Smooth muscle cell (in vitro differentiated cells): Measurements from ENCODE around the gene TRAPPC3. TPM values are rescaled to one million over a fixed set of nuclear protein-coding genes. Genes with fewer than 3 reads are reported as not detected.

ENCODE experiments used
- DNase-seq: peaks from one replicate; lab custom pipeline; 2025; ENCODE audit not compliant: unreplicated experiment; lab: John Stamatoyannopoulos, UW
- H2AFZ ChIP-seq: fragments of 200-600 bp; sonication (generic); 2 replicates; pipeline ENCODE4 v1.6.0; 2016; ENCODE audit warnings: antibody characterized with exemption, low read depth, mild to moderate bottlenecking
- H3F3A ChIP-seq: fragments of 200-600 bp; sonication (generic); 2 replicates; pipeline ENCODE4 v1.6.0; 2017; ENCODE audit warnings: antibody characterized with exemption, low read depth
- H3K27ac ChIP-seq: fragments of 200-600 bp; sonication (generic); 2 replicates; pipeline ENCODE4 v1.5.1; 2016; ENCODE audit warnings: low read depth, mild to moderate bottlenecking
- H3K27me3 ChIP-seq: fragments of 200-600 bp; sonication (generic); 2 replicates; pipeline ENCODE4 v1.6.1; 2016; ENCODE audit warnings: low read depth, mild to moderate bottlenecking
- H3K36me3 ChIP-seq: fragments of 200-600 bp; sonication (generic); 2 replicates; pipeline ENCODE4 v1.5.1; 2016; ENCODE audit warnings: low read depth
- H3K4me1 ChIP-seq: fragments of 200-600 bp; sonication (generic); 2 replicates; pipeline ENCODE4 v1.5.1; 2016; ENCODE audit warnings: low read depth
- H3K4me2 ChIP-seq: fragments of 200-600 bp; sonication (generic); 2 replicates; pipeline ENCODE4 v1.6.0; 2016; ENCODE audit warnings: mild to moderate bottlenecking
- H3K4me3 ChIP-seq: fragments of 200-600 bp; sonication (generic); 2 replicates; pipeline ENCODE4 v1.5.1; 2016; ENCODE audit warnings: mild to moderate bottlenecking
- H3K79me2 ChIP-seq: fragments of 200-600 bp; sonication (generic); 2 replicates; pipeline ENCODE4 v1.6.0; 2016; ENCODE audit warnings: low read depth, mild to moderate bottlenecking
- H3K9ac ChIP-seq: fragments of 200-600 bp; sonication (generic); 2 replicates; pipeline ENCODE4 v1.6.0; 2016; ENCODE audit warnings: low read depth
- H3K9me3 ChIP-seq: fragments of 200-600 bp; sonication (generic); replicated peaks from 2 replicates; pipeline ENCODE4 v1.5.1; 2016; ENCODE audit warnings: low read depth
- H4K20me1 ChIP-seq: fragments of 200-600 bp; sonication (generic); 2 replicates; pipeline ENCODE4 v1.6.0; 2016; ENCODE audit warnings: low read depth
- WGBS: methylation state at CpG from one replicate; pipeline ENCODE4 v1.1.7; 2016; ENCODE audit warnings: low lambda C conversion rate; 5-methylcytosine and 5-hydroxymethylcytosine counted together
- polyA plus RNA-seq: library from polyadenylated mRNA; unstranded; fragments of >200 nt; fragmentation: Nextera tagmentation; extraction: Ambion mirVana; gene quantifications from 2 replicates; pipeline ENCODE4 v1.2.1, GENCODE V29; 2016
- total RNA-seq: library from RNA; depleted of rRNA; stranded (reverse); fragments of >200 nt; gene quantifications from 2 replicates; pipeline ENCODE4 v1.2.3, GENCODE V29; 2014
- TF ChIP-seq, protein P1 (sequence below): fragments of 200-600 bp; sonication (generic); IDR thresholded peaks from 2 replicates; pipeline ENCODE4 v1.5.1; 2017; ENCODE audit warnings: borderline replicate concordance, mild to moderate bottlenecking, antibody characterized with exemption; ENCODE audit not compliant: insufficient read depth, poor library complexity, severe bottlenecking

The TRAPPC3 gene
- total and polyA plus RNA-seq, 2 experiments from 2014 or later, result 67.8 to 113 TPM

DNA sequence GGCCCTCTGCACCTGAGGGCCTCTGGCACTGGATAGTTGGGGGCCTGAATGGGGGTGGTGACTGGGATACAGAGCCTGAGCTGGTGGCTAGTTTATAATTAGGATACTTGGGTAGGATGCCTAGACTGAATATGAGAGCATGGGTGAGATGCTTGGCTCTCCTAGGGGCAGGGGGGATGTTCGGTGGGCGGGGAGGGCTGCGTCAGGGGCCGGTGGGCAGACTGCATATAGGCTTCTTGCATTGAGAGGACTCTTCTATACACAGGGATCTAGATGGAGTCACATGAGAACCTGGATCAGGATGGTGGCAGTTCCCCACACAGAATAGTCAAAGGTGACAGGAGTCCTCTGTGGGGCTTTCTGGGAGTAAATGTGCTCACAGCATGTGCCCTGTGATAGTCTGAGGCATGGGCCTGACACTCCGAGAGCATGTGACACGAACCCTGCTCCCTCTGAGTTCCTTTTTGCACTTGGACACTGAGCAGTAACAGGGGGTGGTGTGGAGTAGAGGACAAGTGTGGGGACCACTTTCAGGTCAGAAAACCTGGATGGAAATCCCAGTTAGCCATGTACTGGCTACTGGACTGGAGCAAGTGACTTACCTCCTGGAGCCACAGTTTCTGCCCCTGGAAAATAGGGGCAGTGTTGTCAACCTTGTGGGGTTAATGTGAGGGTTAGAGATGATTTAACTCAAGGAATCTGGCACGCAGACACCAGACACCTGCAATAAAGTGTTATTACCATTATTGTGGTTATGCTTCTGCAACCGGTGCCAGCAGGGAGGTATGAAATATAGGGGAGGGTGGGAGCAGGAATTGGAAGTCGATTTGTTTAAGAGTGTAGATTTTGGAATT, 8.9 kb upstream of the TRAPPC3 start:
- peak overlapping the region; percentile 98 for H3K4me3 ChIP-seq
- 84% methylated on average over 9 of the region's 9 CpGs for WGBS
- peak overlapping the region; percentile 95 for H3K27ac ChIP-seq
- no peaks in the 10 kb centered on the region for H3K36me3 ChIP-seq
- peak overlapping the region; percentile 99 for H3K4me2 ChIP-seq
- H3K9me3 ChIP-seq, result no peaks in the 10 kb centered on the region
- TF ChIP-seq, protein P1, sequence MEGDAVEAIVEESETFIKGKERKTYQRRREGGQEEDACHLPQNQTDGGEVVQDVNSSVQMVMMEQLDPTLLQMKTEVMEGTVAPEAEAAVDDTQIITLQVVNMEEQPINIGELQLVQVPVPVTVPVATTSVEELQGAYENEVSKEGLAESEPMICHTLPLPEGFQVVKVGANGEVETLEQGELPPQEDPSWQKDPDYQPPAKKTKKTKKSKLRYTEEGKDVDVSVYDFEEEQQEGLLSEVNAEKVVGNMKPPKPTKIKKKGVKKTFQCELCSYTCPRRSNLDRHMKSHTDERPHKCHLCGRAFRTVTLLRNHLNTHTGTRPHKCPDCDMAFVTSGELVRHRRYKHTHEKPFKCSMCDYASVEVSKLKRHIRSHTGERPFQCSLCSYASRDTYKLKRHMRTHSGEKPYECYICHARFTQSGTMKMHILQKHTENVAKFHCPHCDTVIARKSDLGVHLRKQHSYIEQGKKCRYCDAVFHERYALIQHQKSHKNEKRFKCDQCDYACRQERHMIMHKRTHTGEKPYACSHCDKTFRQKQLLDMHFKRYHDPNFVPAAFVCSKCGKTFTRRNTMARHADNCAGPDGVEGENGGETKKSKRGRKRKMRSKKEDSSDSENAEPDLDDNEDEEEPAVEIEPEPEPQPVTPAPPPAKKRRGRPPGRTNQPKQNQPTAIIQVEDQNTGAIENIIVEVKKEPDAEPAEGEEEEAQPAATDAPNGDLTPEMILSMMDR, result no peak
- H3K9ac ChIP-seq, result peak overlapping the region; percentile 97
- peaks cover 18% of the 10 kb centered on the region for H3F3A ChIP-seq
- H3K4me1 ChIP-seq, result peaks cover 40% of the 10 kb centered on the region
- no peak overlapping the region for H2AFZ ChIP-seq
- H3K27me3 ChIP-seq, result no peaks in the 10 kb centered on the region
- no peak for DNase-seq
- H4K20me1 ChIP-seq, result peaks cover 62% of the 10 kb centered on the region
- peaks cover 76% of the 10 kb centered on the region for H3K79me2 ChIP-seq

- Histone ChIP-seq H3K4me2 (peak overlapping the region; percentile 99), H3K4me1 (peaks cover 40% of the 10 kb centered on the region), H3F3A (peaks cover 18% of the 10 kb centered on the region), H3K27me3 (no peaks in the 10 kb centered on the region), H3K4me3 (peak overlapping the region; percentile 98), H3K36me3 (no peaks in the 10 kb centered on the region), H3K9me3 (no peaks in the 10 kb centered on the region), H2AFZ (no peak overlapping the region), H3K27ac (peak overlapping the region; percentile 95), H4K20me1 (peaks cover 53% of the 10 kb centered on the region), H3K79me2 (peaks cover 67% of the 10 kb centered on the region), H3K9ac (peak overlapping the region; percentile 97)
- no peak for DNase-seq
- 13% methylated on average over 6 of the region's 9 CpGs for whole genome bisulfite sequencing
- TF ChIP-seq, protein P1, result no peak
Measured at GRCh38 chr1:36157115-36157903, 8.0 kb upstream of the TRAPPC3 start.

DNA sequence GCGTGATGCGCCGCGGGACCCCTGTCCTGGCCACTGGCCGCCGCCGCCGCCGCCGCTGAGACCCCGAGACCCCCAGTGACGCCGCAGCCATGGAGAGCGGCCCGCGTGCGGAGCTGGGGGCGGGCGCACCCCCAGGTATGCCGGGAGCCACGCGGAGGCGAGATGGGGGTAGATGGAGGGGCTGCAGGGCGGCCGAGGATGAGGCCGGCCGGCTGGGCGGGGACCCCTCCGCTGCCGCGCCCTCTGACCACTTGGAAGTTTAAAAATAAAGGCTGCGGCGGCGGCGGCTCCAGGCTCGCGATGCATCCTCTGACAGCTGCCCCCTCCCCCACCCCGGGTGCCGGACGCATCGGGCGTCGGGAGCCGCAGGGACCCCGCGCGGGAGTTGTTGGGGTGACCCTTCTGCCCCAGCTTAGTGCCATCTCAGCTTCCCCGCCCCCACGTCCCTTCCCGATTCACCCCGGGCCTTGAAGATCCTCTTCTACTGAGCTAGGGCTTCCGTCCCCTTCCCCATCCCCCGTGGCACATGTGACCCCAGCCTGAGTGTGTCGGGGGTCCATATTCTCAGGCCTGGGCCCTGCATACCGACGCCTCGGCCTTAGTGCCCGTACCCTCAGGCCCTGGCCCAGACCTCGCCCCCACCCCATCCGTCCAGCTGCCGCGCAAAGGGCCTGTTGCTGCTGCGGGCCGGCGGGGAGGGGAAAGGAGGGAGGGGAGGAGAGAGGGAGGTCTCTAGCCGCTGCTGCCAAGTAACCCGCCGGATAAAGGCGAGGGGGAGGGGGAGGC, 7.2 kb upstream of the TRAPPC3 start:
- Histone ChIP-seq H3K36me3 (no peaks in the 10 kb centered on the region), H3K4me3 (peak overlapping the region; percentile 98), H3F3A (peaks cover 16% of the 10 kb centered on the region), H3K9me3 (no peaks in the 10 kb centered on the region), H3K27me3 (no peaks in the 10 kb centered on the region), H3K27ac (peak overlapping the region; percentile 95), H3K9ac (peak overlapping the region; percentile 97), H3K79me2 (peaks cover 59% of the 10 kb centered on the region), H2AFZ (no peak overlapping the region), H3K4me2 (peak overlapping the region; percentile 99), H3K4me1 (peaks cover 39% of the 10 kb centered on the region), H4K20me1 (peaks cover 45% of the 10 kb centered on the region)
- DNase-seq, result peak; percentile 78
- TF ChIP-seq, protein P1, result no peak
- 1% methylated on average over 28 of the region's 69 CpGs for WGBS
